NAMALWA (cell line): ENCODE data around the gene ARID1B.
"Not testable (repeated sequence)": the region's sequence is repeated elsewhere in the genome, so short reads cannot be mapped to it uniquely, and the experiment has no call there.

ENCODE experiments used
- DNase-seq: peaks from one replicate; pipeline ENCODE4 v3.0.0-alpha.2; 2015; ENCODE audit warnings: low spot score

Gene ARID1B

GRCh38 chr6:156963712-156964700 lies 186.8 kb downstream of the ARID1B start:
- DNase-seq: no peak

GRCh38 chr6:156967852-156968251 lies 190.7 kb downstream of the ARID1B start:
- DNase-seq: no peak

- no peak for DNase-seq
These were observed 192.1 kb downstream of the ARID1B start for GRCh38 chr6:156969233-156969632.

- DNase-seq: no peak
These were observed 193.5 kb downstream of the ARID1B start for GRCh38 chr6:156970595-156971112.

- no peak for DNase-seq
These were observed 194.1 kb downstream of the ARID1B start for GRCh38 chr6:156971153-156971885.

- no peak for DNase-seq
These were observed 195.0 kb downstream of the ARID1B start for GRCh38 chr6:156972145-156972544.

GRCh38 chr6:156974830-156975261 lies 197.7 kb downstream of the ARID1B start:
- no peak for DNase-seq

GRCh38 chr6:156975414-156975813 lies 198.2 kb downstream of the ARID1B start:
- DNase-seq: no peak

- DNase-seq: peak; percentile 45
These were observed 199.3 kb downstream of the ARID1B start for GRCh38 chr6:156976216-156977127.

GRCh38 chr6:156977527-156978291 lies 200.5 kb downstream of the ARID1B start:
- no peak for DNase-seq

GRCh38 chr6:156978948-156979347 lies 201.8 kb downstream of the ARID1B start:
- no peak for DNase-seq

- no peak for DNase-seq
These were observed 203.3 kb downstream of the ARID1B start for GRCh38 chr6:156980515-156980914.

GRCh38 chr6:156980948-156981347 lies 203.8 kb downstream of the ARID1B start:
- DNase-seq: no peak

GRCh38 chr6:156982168-156982567 lies 205.0 kb downstream of the ARID1B start:
- no peak for DNase-seq

GRCh38 chr6:156982864-156983263 lies 205.7 kb downstream of the ARID1B start:
- DNase-seq: not testable (repeated sequence)

GRCh38 chr6:156984178-156984738 lies 207.1 kb downstream of the ARID1B start:
- DNase-seq: no peak

GRCh38 chr6:156985309-156985708 lies 208.1 kb downstream of the ARID1B start:
- no peak for DNase-seq

- DNase-seq: peak; percentile 85
These were observed 211.3 kb downstream of the ARID1B start for GRCh38 chr6:156988276-156989158.

GRCh38 chr6:156989159-156989806 lies 212.1 kb downstream of the ARID1B start:
- DNase-seq: no peak
